GM19043 (cell line): ENCODE data around the gene CEP57.
"Not testable (repeated sequence)": the region's sequence is repeated elsewhere in the genome, so short reads cannot be mapped to it uniquely, and the experiment has no call there.

Experiments used
- ATAC-seq: cut with Tn5 transposase; IDR thresholded peaks from one replicate; pipeline ENCODE4 v1.9.1; 2021; ENCODE audit warnings: low read depth; ENCODE audit not compliant: unreplicated experiment

Gene CEP57

GRCh38 chr11:95853138-95853537 lies 62.8 kb downstream of the CEP57 start:
- ATAC-seq, result no peak

GRCh38 chr11:95853862-95854261 lies 63.6 kb downstream of the CEP57 start:
- no peak for ATAC-seq

- not testable (repeated sequence) for ATAC-seq
Observed at GRCh38 chr11:95854362-95854761, 64.1 kb downstream of the CEP57 start.

- ATAC-seq, result not testable (repeated sequence)
Observed at GRCh38 chr11:95860024-95860423, 69.7 kb downstream of the CEP57 start.

- ATAC-seq, result no peak
Observed at GRCh38 chr11:95863486-95864140, 73.3 kb downstream of the CEP57 start.

- no peak for ATAC-seq
Observed at GRCh38 chr11:95867105-95867504, 76.8 kb downstream of the CEP57 start.

GRCh38 chr11:95870877-95871276 lies 80.6 kb downstream of the CEP57 start:
- not testable (repeated sequence) for ATAC-seq

- ATAC-seq, result no peak
Observed at GRCh38 chr11:95877291-95877690, 87.0 kb downstream of the CEP57 start.
